HG03520 (cell line): ENCODE results near the gene TBC1D32.
A peak's percentile ranks its signal among the peaks of the same experiment; 100 is the strongest.
"Not testable (repeated sequence)": the region's sequence is repeated elsewhere in the genome, so short reads cannot be mapped to it uniquely, and the experiment has no call there.

Source experiments
- ATAC-seq: cut with Tn5 transposase; IDR thresholded peaks from one replicate; pipeline ENCODE4 v1.9.1; 2021; ENCODE audit warnings: mild to moderate bottlenecking, moderate library complexity; ENCODE audit not compliant: unreplicated experiment

TBC1D32 gene

GRCh38 chr6:121334299-121335086 is at the start of gene TBC1D32:
TBC1D32 (minus strand) TSS chr6:121334480; CDS start chr6:121334430, 50 bp downstream.
- ATAC-seq = peak; percentile 89

DNA sequence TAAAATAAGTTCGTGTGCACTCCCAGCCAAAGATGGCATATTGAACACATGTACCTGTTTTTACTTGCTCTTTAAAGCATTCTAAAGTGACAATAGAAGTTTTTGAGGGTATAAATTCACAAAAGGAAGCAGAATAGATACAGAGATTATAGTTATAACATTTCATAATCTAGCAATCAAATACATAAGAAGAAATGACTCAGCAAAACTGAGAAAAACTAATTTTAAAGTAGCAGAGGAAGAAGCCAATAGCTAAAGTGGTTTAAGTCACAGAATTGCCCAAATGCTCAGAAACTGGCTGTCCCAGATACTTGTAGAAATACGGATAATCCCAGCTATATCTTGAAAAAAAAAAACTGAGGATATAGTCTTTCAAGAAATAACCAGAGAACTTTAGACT is 49.2 kb upstream of the TBC1D32 start:
- no peak for ATAC-seq

GRCh38 chr6:121382467-121383121 is 48.3 kb upstream of the TBC1D32 start:
- no peak for ATAC-seq

GRCh38 chr6:121376411-121376810 is 42.1 kb upstream of the TBC1D32 start:
- ATAC-seq = no peak

GRCh38 chr6:121374219-121374618 is 39.9 kb upstream of the TBC1D32 start:
- ATAC-seq = not testable (repeated sequence)

DNA sequence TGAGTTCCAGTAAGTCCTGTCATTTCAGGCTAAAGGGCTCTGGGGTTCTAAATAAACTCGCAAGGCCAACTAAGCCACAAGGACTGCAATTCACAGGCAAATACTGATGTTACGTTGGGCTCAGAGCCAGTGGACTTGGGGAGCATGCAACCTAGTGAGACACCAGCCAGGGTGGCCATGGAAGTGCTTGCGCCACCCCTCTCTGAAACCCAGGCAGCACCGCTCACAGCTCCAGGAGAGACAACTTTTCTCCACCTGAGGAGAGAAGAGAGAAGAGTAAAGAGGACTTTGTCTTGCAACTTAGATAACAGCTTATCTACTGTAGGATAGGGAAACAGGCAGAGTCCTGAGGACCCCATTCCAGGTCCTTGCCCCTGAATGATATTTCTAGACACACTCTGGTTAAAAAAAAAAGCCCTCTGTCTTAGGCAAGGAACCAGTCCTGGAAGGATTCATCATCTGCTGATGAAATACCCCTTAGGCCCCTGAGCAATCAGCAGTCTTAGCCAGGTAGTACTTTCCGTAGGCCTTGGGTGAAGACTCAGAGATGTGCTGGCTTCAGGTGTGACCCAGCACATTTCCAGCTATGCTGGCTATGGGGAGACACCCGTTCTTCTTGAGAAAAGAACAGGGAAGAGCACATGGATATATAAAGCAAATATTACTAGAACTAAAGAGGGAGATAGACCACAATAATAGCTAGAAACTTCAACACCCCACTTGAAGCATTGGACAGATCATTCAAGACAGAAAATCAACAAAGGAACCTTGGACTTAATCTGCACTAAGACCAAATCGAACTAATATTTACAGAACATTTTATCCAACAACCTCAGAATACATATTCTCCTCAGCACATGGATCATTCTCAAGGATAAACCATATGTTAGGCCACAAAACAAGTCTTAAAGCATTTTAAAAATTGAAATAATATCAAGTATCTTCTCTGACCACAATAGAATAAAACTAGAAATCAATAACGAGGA is 31.5 kb upstream of the TBC1D32 start:
- ATAC-seq = no peak

- ATAC-seq = no peak
These were observed 22.3 kb upstream of the TBC1D32 start for GRCh38 chr6:121356575-121356974.

GRCh38 chr6:121354764-121355163 is 20.5 kb upstream of the TBC1D32 start:
- no peak for ATAC-seq

GRCh38 chr6:121352941-121353340 is 18.7 kb upstream of the TBC1D32 start:
- ATAC-seq = no peak

DNA sequence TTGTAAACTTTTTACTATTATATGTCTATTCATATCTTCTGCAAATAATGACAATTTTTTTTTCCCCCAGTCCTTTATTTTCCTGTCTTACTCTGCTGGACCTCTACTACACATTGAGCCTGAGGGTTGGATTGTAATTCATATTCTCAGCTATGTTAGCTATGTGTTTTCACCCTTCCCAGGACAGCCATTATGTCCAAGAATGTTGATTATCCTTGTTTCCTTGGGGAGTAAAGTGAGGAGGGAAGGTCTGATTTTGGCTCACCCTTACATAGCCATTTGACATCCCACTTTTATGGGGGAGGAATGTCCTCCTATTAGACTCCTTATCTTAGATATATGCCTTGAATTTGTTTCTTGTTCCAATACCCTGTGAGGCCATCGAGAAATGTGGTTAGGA is 17.6 kb upstream of the TBC1D32 start:
- no peak for ATAC-seq

- no peak for ATAC-seq
These were observed 15.3 kb upstream of the TBC1D32 start for GRCh38 chr6:121349596-121349995.

DNA sequence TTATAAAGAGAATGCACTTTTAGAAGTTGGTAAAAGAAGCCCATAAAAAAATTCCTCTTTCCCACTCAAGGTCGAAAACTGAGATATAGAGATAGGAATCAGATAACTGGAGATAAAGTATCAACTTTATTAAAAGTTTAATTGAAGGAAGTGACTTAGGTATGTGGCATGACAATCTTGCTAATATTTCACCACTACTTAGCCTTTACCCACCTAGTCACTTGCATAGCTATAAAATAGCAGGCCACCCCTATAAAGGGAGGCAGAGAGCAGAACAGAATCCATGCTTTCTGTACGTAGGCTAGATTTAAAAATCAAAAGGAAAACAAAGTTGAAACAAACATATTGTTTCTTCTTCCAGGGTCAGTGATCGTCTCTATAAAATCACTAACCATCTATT is 13.2 kb upstream of the TBC1D32 start:
- ATAC-seq = no peak

DNA sequence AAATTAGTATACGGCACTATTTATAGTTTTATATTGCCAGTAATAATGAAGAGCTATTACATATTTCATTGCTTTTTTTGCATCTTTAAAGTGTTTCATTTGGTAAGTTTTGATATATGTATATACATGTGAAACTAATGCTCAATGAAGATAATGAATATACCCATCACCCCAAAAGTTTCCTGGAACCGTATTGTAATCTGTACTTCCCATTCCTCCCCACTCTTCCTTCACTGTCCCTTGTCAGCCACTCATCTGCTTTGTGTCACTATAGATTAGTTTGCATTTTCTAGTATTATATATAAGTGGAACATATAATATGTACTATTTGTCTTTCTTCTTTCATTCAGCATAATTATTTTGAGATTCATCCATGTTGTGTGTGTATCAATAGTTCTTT is 10.3 kb upstream of the TBC1D32 start:
- no peak for ATAC-seq

DNA sequence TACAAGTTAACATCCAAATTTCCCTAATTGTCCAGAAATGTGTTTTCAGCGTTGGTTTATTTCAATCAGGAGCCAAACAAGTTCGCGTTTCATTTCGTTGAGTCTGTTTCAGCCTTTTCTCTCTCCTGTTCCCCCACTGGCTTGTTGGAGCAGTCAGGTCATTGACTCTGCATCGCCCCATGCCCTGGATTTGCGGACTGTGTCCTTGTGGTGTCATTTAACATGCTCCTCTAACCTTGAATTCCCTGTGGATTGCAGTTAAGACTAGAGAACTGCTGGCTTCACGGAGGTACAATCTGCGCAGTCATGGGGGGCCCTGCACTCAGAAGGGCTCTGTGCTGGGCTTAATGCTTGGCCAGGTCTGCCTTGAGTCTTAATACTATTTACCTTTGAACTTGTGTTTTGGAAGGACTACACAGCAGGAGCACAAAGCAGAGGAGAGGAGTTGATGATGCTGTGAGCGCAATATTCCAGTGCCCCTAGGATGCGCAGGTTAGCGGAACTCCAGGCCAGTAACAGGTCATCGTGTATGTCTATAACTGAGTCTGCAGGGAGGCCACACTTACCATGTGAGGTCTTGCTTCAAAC is 5.5 kb upstream of the TBC1D32 start:
- ATAC-seq = no peak

DNA sequence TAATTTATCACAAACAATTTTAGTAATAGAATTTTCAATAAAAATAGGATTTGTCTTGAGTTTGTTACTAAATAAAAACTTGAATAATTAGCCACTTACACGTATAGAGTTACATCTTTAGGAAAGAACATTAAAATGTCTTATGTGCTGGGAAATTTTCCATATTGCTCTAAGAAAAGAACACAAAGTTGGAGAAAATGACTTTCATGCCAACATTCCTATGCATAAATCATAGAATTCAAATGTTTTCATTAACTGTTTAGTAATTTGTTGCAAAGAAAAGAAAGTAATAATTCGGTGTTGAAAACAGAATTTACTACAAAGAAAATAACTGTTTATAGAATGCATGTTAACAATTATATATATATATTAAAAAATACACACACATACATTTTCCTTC is 4.7 kb upstream of the TBC1D32 start:
- ATAC-seq = no peak

- ATAC-seq = no peak
These were observed 4.1 kb upstream of the TBC1D32 start for GRCh38 chr6:121338366-121338765.

- no peak for ATAC-seq
These were observed 1.1 kb upstream of the TBC1D32 start for GRCh38 chr6:121335087-121336008.

DNA sequence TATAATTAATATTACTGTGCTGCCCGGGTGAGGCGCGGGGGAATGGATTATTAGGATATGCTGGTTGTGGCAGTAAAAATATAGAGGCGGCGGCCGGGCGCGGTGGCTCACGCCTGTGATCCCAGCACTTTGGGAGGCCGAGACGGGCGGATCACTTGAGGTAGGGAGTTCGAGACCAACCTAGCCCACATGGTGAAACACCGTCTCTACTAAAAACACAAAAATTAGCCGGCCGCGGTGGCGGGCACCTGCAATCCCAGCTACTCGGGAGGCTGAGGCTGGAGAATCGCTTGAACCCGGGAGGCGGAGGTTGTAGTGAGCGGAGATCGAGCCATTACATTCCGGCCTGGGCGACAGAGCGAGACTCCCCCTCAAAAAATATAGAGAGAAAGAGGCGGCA is 586 bp downstream of the TBC1D32 start:
- not testable (repeated sequence) for ATAC-seq

DNA sequence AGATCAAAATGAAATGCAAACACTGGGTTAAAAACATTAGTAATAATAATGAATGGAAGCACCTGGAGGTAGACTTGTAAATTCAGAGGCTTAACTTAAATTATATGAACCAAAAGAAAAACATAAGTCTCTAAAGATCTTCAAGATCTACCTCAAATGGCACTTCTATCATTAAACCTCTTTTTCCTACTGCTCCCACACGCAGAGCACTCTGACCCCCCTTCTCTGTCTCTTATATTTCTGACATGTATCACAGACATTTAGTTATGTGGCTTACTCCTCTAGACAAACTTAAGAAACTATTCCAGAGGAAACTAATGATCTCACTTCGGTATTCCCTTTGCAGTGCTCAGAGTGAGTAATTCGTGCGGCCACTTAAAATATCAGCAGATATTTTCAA is 1.1 kb downstream of the TBC1D32 start:
- ATAC-seq = no peak

DNA sequence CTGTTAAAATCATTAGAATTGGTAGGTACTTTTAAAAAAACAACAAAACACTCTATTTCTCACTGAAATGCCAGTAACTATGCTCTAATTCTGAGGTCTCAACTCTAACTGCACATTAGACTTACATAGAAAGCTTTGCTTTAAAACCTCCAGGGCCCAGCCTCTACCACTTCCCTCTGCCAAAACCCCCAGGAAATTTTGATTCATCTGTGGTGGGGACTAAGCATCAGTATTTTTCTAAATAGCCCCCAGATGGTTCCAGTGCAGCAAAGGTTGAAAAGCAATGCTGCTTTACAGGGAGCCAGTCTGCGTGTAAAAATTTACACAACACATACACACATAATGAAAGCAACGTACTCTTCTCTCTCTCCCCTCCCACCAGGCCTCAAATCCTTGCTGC is 3.8 kb downstream of the TBC1D32 start:
- no peak for ATAC-seq
